Type B pancreatic cell (in vitro differentiated cells): ENCODE data around the gene PTH2R. TPM values are rescaled to one million over a fixed set of nuclear protein-coding genes. Genes with fewer than 3 reads are reported as not detected.
A peak's percentile ranks its signal among the peaks of the same experiment; 100 is the strongest.

Experiments
- DNase-seq: peaks from one replicate; pipeline ENCODE4 v3.0.0; 2021; ENCODE audit warnings: mixed read lengths; ENCODE audit not compliant: unreplicated experiment; ENCODE audit errors: extremely low spot score
- H3K27ac Mint-ChIP-seq: 2 replicates; pipeline ENCODE4 v1.8.0; 2021; ENCODE audit warnings: mild to moderate bottlenecking, mixed read lengths
- H3K27me3 Mint-ChIP-seq: 2 replicates; pipeline ENCODE4 v1.8.0; 2021; ENCODE audit warnings: mixed read lengths
- H3K36me3 Mint-ChIP-seq: 2 replicates; pipeline ENCODE4 v1.8.0; 2021; ENCODE audit warnings: mixed read lengths
- H3K4me1 Mint-ChIP-seq: one replicate; pipeline ENCODE4 v1.8.0; 2021; ENCODE audit warnings: mixed read lengths; ENCODE audit not compliant: unreplicated experiment
- H3K4me3 Mint-ChIP-seq: 2 replicates; pipeline ENCODE4 v1.8.0; 2021; ENCODE audit warnings: mild to moderate bottlenecking, mixed read lengths
- H3K9me3 Mint-ChIP-seq: 2 replicates; pipeline ENCODE4 v1.8.0; 2021; ENCODE audit warnings: mixed read lengths
- CTCF ChIP-seq: fragments of 200-600 bp; sonication (generic); conservative IDR thresholded peaks from 2 replicates; pipeline ENCODE4 v1.5.0; 2021; ENCODE audit warnings: antibody characterized with exemption, mild to moderate bottlenecking
- long read RNA-seq: library from polyadenylated mRNA; unstranded; transcript quantifications from one replicate; pipeline ENCODE4 v2.0.0, GENCODE V29; 2020
- total RNA-seq: library from RNA; stranded (reverse); gene quantifications from 2 replicates; pipeline ENCODE4 v1.2.1, GENCODE V29; 2021; ENCODE audit warnings: low replicate concordance

Gene PTH2R
- total RNA-seq: 0.76 and 0.87 TPM in 2 replicates
- long read RNA-seq, transcript PTH2R-201 (13 exons, 2,713 nt): major isoform, 7 of 20 reads
- long read RNA-seq, partial matches to known transcripts: 5 of 20 reads
- long read RNA-seq, other reads (novel, unspliced or antisense): 7 of 20 reads

GRCh38 chr2:208406474-208407451 lies at the start of gene PTH2R:
TSS of gene PTH2R (plus strand) at chr2:208406792. CDS start at chr2:208407044, 252 bp downstream.
- Mint-ChIP-seq H3K9me3 (no peaks in the 10 kb centered on the region), H3K27me3 (peaks cover 64% of the 10 kb centered on the region), H3K4me3 (peak within 1 kb of the TSS; percentile 84), H3K27ac (peak within 1 kb of the TSS; percentile 29), H3K36me3 (no peaks in the 10 kb centered on the region), H3K4me1 (no peaks in the 10 kb centered on the region)
- TF ChIP-seq CTCF: no peak
- no peak for DNase-seq

GRCh38 chr2:208356846-208357574 lies 49.6 kb upstream of the PTH2R start:
- peaks cover 33% of the 10 kb centered on the region for H3K36me3 Mint-ChIP-seq
- no peak overlapping the region for H3K27ac Mint-ChIP-seq
- H3K4me3 Mint-ChIP-seq: no peak overlapping the region
- DNase-seq: no peak
- no peaks in the 10 kb centered on the region for H3K4me1 Mint-ChIP-seq
- H3K9me3 Mint-ChIP-seq: no peaks in the 10 kb centered on the region
- no peaks in the 10 kb centered on the region for H3K27me3 Mint-ChIP-seq
- no peak for TF ChIP-seq CTCF

- Mint-ChIP-seq H3K9me3 (no peaks in the 10 kb centered on the region), H3K36me3 (peaks cover 19% of the 10 kb centered on the region), H3K4me1 (no peaks in the 10 kb centered on the region), H3K27me3 (no peaks in the 10 kb centered on the region), H3K4me3 (no peak overlapping the region), H3K27ac (no peak overlapping the region)
- no peak for TF ChIP-seq CTCF
- DNase-seq: no peak
These were observed 47.6 kb upstream of the PTH2R start for GRCh38 chr2:208358758-208359631.

GRCh38 chr2:208359632-208359986 lies 47.0 kb upstream of the PTH2R start:
- Mint-ChIP-seq H3K4me3 (no peak overlapping the region), H3K27ac (no peak overlapping the region), H3K4me1 (no peaks in the 10 kb centered on the region), H3K9me3 (no peaks in the 10 kb centered on the region), H3K27me3 (no peaks in the 10 kb centered on the region), H3K36me3 (peaks cover 16% of the 10 kb centered on the region)
- TF ChIP-seq CTCF: no peak
- DNase-seq: no peak
